KMS-11 (cell line): ENCODE data around the gene RASSF8.
A peak's percentile ranks its signal among the peaks of the same experiment; 100 is the strongest.

Experiments used
- H2AFZ ChIP-seq: fragments of 200-600 bp; sonication (generic); 2 replicates; pipeline ENCODE4 v1.6.1; 2016; ENCODE audit warnings: antibody characterized with exemption, mixed run types, low read depth
- H3K27ac ChIP-seq: fragments of 200-600 bp; sonication (generic); 2 replicates; pipeline ENCODE4 v1.6.1; 2016; ENCODE audit warnings: mild to moderate bottlenecking, mixed run types
- H3K27me3 ChIP-seq: fragments of 200-600 bp; sonication (generic); 2 replicates; pipeline ENCODE4 v1.6.1; 2017; ENCODE audit warnings: mild to moderate bottlenecking, low read depth, mixed run types, moderate library complexity; ENCODE audit not compliant: insufficient read depth
- H3K36me3 ChIP-seq: fragments of 200-600 bp; sonication (generic); 2 replicates; pipeline ENCODE4 v1.6.1; 2017; ENCODE audit warnings: mild to moderate bottlenecking, mixed run types; ENCODE audit not compliant: insufficient read depth
- H3K4me1 ChIP-seq: fragments of 200-600 bp; sonication (generic); 2 replicates; pipeline ENCODE4 v1.6.1; 2016; ENCODE audit warnings: mild to moderate bottlenecking, low read depth, mixed run types; ENCODE audit not compliant: poor library complexity, severe bottlenecking
- H3K4me2 ChIP-seq: fragments of 200-600 bp; sonication (generic); 2 replicates; pipeline ENCODE4 v1.7.0; 2016; ENCODE audit warnings: mild to moderate bottlenecking, mixed run types
- H3K4me3 ChIP-seq: fragments of 200-600 bp; sonication (generic); IDR thresholded peaks from 2 replicates; pipeline ENCODE4 v1.6.1; 2017; ENCODE audit warnings: low read depth, low read length, mixed read lengths; ENCODE audit not compliant: insufficient read depth
- H3K79me2 ChIP-seq: fragments of 200-600 bp; sonication (generic); 2 replicates; pipeline ENCODE4 v1.6.1; 2016; ENCODE audit warnings: low read depth, mixed run types; ENCODE audit not compliant: insufficient read depth
- H3K9ac ChIP-seq: fragments of 200-600 bp; sonication (generic); 2 replicates; pipeline ENCODE4 v1.6.1; 2016; ENCODE audit warnings: mild to moderate bottlenecking, mixed run types
- H4K20me1 ChIP-seq: fragments of 200-600 bp; sonication (generic); 2 replicates; pipeline ENCODE4 v1.6.1; 2016; ENCODE audit warnings: mild to moderate bottlenecking, mixed run types; ENCODE audit not compliant: insufficient read depth
- CTCF ChIP-seq: fragments of 200-600 bp; sonication (generic); conservative IDR thresholded peaks from 2 replicates; pipeline ENCODE4 v1.6.1; 2017; ENCODE audit warnings: low read depth, mild to moderate bottlenecking, antibody characterized with exemption, low read length, moderate library complexity, mixed read lengths

RASSF8 gene

GRCh38 chr12:25960961-25961360 is 2.5 kb downstream of the RASSF8 start:
- no peaks in the 10 kb centered on the region for H4K20me1 ChIP-seq
- H3K4me3 ChIP-seq: no peak overlapping the region
- peaks cover 4% of the 10 kb centered on the region; the same call in 1 of the 2 replicates for H3K79me2 ChIP-seq
- no peak overlapping the region for H3K27ac ChIP-seq
- peak overlapping the region; percentile 81; the same call in 1 of the 2 replicates for H3K4me2 ChIP-seq
- no peaks in the 10 kb centered on the region for H3K36me3 ChIP-seq
- TF ChIP-seq CTCF: no peak
- H2AFZ ChIP-seq: no peak overlapping the region
- H3K4me1 ChIP-seq: peaks cover 13% of the 10 kb centered on the region
- no peak overlapping the region for H3K9ac ChIP-seq
- H3K27me3 ChIP-seq: no peaks in the 10 kb centered on the region

- Histone ChIP-seq H3K79me2 (peaks cover 4% of the 10 kb centered on the region; the same call in 1 of the 2 replicates), H3K4me3 (no peak overlapping the region), H3K27ac (no peak overlapping the region), H3K27me3 (no peaks in the 10 kb centered on the region), H3K4me2 (no peak overlapping the region), H3K9ac (no peak overlapping the region), H3K4me1 (peaks cover 13% of the 10 kb centered on the region), H4K20me1 (no peaks in the 10 kb centered on the region), H2AFZ (no peak overlapping the region), H3K36me3 (no peaks in the 10 kb centered on the region)
- TF ChIP-seq CTCF: no peak
Observed at GRCh38 chr12:25962932-25963525, 4.5 kb downstream of the RASSF8 start.

GRCh38 chr12:25965682-25966081 is 7.2 kb downstream of the RASSF8 start:
- Histone ChIP-seq H3K27me3 (no peaks in the 10 kb centered on the region), H3K79me2 (peaks cover 4% of the 10 kb centered on the region; the same call in 1 of the 2 replicates), H3K36me3 (no peaks in the 10 kb centered on the region), H3K4me1 (peaks cover 10% of the 10 kb centered on the region), H3K4me2 (no peak overlapping the region), H2AFZ (no peak overlapping the region), H3K4me3 (no peak overlapping the region), H4K20me1 (no peaks in the 10 kb centered on the region), H3K9ac (no peak overlapping the region), H3K27ac (no peak overlapping the region)
- no peak for TF ChIP-seq CTCF

- no peaks in the 10 kb centered on the region for H3K36me3 ChIP-seq
- H3K27me3 ChIP-seq: no peaks in the 10 kb centered on the region
- H3K9ac ChIP-seq: no peak overlapping the region
- no peak for TF ChIP-seq CTCF
- H3K79me2 ChIP-seq: no peaks in the 10 kb centered on the region
- no peak overlapping the region for H2AFZ ChIP-seq
- H3K4me1 ChIP-seq: peaks cover 3% of the 10 kb centered on the region
- H3K27ac ChIP-seq: no peak overlapping the region
- H4K20me1 ChIP-seq: no peaks in the 10 kb centered on the region
- no peak overlapping the region for H3K4me2 ChIP-seq
- H3K4me3 ChIP-seq: no peak overlapping the region
Observed at GRCh38 chr12:25970082-25970481, 11.6 kb downstream of the RASSF8 start.
